Activated T-cell treated with anti-CD3 and anti-CD28 coated beads, Interleukin-2, amount 50 U/mL, for 4 hours (primary cell): ENCODE measurements around the gene LRTM2. TPM values are rescaled to one million over a fixed set of nuclear protein-coding genes. Genes with fewer than 3 reads are reported as not detected.

ENCODE experiments used
- ATAC-seq, 2 donors: fragments of 200-7000 bp; cut with Tn5 transposase; one replicate each; pipeline ENCODE4 v1.10.0; 2021
- DNase-seq: peaks from one replicate; pipeline ENCODE4 v3.0.0-alpha.2; 2020
- H3K27me3 Mint-ChIP-seq: one replicate; pipeline ENCODE4 v1.8.0; 2021; ENCODE audit warnings: low read depth, mixed read lengths
- H3K36me3 Mint-ChIP-seq: one replicate; pipeline ENCODE4 v1.8.0; 2022; ENCODE audit warnings: mixed read lengths; ENCODE audit not compliant: insufficient read depth
- H3K4me1 Mint-ChIP-seq: one replicate; pipeline ENCODE4 v1.8.0; 2021; ENCODE audit warnings: low read depth, mixed read lengths
- H3K4me3 Mint-ChIP-seq: one replicate; pipeline ENCODE4 v1.8.0; 2021; ENCODE audit warnings: mild to moderate bottlenecking, moderate library complexity, mixed read lengths
- H3K9me3 Mint-ChIP-seq: one replicate; pipeline ENCODE4 v1.8.0; 2021; ENCODE audit warnings: mixed read lengths
- total RNA-seq, 3 donors: library from RNA; stranded (reverse); gene quantifications; one replicate each; pipeline ENCODE4 v1.2.1, GENCODE V29; 2021

The LRTM2 gene
- total RNA-seq, 3 donors from 2014 or later = 0.08 to 0.34 (median 0.27) TPM

DNA sequence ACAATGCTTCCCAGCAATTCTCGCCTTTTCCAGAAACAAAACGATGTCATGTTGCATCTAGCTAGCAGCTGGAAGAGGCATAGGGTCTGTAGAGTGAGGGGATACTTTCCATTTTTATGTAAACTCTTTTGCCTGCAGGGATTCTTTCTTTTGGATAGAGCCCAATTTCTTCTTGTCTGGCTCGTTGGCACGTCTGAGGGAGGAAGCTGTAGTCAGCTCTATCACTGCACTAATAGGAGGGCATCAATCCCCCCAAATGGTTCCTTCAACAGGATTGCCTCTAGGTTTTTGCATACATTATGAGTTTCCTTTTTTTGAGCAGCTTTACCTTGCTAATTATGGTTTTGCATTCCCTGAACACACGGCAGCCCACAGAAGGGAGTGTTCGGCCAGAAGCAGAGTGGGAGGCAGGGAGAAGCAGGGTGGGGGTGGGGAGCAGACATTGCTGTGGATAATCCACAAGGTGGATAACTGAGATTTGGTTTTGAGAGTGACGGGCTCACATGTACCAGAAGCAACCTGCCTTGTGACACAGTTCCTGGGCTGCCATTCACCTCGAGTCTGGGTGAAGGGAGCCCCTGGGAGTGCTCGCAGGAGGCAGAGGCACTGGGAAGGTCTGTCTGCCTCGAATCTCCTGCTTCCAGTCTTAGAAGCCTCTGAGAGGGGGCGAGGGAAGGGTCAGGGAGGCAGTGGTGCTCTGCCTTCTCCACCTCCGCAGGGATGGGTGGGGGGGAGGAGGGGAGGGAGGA lies 24.5 kb downstream of the LRTM2 start:
- Mint-ChIP-seq H3K9me3 (no peaks in the 10 kb centered on the region), H3K36me3 (no peaks in the 10 kb centered on the region), H3K4me1 (no peaks in the 10 kb centered on the region), H3K4me3 (no peak overlapping the region), H3K27me3 (peaks cover 5% of the 10 kb centered on the region)
- DNase-seq (no peak), ATAC-seq (no peak)

DNA sequence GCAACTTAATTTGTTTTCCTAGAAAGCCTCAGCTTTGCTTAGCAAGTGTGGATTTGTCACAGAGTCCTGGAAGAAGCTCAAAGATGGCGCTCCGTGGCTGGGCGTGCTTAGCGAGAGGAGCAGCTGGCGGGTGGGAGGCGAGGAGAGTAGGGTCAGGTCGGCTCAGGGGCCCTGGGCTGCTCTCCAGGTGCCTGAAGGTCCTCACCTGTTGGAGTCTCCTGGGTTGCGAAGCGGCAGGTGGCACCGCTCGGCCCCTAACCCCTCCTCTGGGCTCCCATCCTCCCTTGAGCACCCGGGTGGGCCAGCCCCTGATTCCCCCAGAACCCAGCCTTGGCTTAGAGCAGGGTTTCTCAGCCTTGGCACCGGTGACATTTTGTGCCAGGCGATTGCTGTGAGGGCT lies 25.1 kb downstream of the LRTM2 start:
- ATAC-seq (no peak), DNase-seq (no peak)
- Mint-ChIP-seq H3K4me3 (no peak overlapping the region), H3K36me3 (no peaks in the 10 kb centered on the region), H3K27me3 (peaks cover 5% of the 10 kb centered on the region), H3K9me3 (no peaks in the 10 kb centered on the region), H3K4me1 (no peaks in the 10 kb centered on the region)

DNA sequence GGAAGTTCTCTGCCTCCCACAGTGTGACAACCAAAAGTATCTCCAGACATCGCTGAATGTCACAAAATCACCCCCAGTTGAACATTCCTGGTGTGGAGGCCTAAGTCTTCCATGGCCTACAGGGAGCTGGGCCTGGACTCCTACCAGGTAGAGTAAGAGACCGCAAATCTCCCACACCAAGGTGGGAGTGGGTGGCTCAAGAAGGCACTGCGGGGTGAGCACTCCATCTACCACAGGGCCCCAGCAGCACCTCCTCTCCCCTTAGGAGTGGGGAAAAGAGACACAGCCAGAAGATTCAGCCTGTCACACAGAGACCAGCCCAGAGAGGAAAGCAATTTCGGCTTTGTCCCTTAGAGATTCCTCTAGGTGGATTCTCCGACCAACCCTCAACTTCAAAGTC lies 25.5 kb downstream of the LRTM2 start:
- H3K36me3 Mint-ChIP-seq = no peaks in the 10 kb centered on the region
- no peaks in the 10 kb centered on the region for H3K9me3 Mint-ChIP-seq
- H3K4me3 Mint-ChIP-seq = no peak overlapping the region
- no peak for ATAC-seq
- H3K27me3 Mint-ChIP-seq = peaks cover 5% of the 10 kb centered on the region
- no peaks in the 10 kb centered on the region for H3K4me1 Mint-ChIP-seq
- no peak for DNase-seq

DNA sequence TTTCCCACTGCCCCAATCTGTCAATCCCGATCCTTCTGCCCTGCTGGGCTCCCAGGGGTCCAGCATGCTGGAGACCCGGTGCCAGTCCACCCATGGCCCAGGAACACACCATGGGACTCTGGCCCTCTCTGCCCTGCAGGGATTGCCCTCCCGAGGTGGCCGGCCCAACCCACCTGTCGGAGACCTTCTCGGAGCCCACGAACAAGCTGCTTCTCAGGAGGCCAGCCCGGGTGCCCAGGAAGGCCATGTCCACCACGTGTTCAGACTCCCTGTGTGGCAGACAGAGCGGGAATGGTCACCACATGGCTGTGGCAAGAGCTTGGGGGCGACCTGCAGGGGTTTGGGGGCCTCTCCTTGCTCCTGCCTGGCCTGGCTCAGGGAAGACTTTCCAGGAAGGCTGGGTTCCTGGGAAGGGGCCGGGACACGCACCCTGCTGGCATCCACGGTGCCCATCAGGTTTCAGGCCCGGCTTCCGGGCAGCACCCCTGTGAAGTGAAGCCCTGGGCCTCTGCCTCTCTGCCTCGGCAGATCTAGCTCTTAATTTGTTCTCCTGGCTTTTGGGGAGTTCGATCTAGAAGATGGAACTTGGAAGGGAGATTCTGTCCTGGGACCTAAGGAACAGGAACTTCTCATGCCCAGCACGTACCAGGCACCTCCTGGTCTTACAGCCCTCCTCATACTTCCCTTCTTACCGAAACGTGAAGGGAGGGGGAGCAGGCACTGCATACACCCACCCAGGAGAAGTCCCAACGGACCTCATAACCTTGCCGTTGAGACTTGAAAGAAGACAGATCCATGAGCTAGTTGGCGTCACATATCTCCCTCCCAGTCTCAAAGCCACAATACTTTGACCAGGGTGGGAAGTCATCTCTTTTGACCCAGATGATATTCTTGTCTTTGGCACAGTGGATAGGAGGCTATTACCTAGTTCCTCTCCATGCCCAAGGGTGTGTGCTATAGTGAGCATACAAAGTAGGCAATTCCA lies 26.3 kb downstream of the LRTM2 start:
- no peak for DNase-seq
- peaks cover 2% of the 10 kb centered on the region for H3K4me1 Mint-ChIP-seq
- ATAC-seq = no peak
- H3K36me3 Mint-ChIP-seq = no peaks in the 10 kb centered on the region
- H3K4me3 Mint-ChIP-seq = no peak overlapping the region
- H3K27me3 Mint-ChIP-seq = peaks cover 5% of the 10 kb centered on the region
- H3K9me3 Mint-ChIP-seq = no peaks in the 10 kb centered on the region

DNA sequence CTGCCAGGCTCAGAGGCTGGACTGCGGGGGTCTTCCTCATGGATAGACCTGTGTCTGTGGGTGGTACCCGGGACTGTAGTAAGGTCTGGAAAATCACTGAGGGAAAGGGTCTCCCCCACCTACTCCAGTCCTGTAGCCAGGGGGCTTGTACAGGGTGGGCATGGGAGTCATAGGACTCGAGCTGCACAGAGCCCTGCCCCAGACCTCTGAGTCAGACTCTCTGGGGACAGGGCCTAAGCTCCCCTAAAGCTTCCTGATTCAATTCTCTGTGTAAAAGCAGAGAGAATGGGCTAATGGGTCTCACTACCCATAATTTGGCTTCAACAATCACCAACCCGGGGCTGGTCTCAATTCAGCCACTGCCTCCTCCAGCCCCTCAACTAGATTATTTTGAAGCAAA lies 27.0 kb downstream of the LRTM2 start:
- no peaks in the 10 kb centered on the region for H3K9me3 Mint-ChIP-seq
- H3K27me3 Mint-ChIP-seq = peaks cover 5% of the 10 kb centered on the region
- DNase-seq (no peak), ATAC-seq (no peak)
- no peaks in the 10 kb centered on the region for H3K36me3 Mint-ChIP-seq
- peaks cover 2% of the 10 kb centered on the region for H3K4me1 Mint-ChIP-seq
- H3K4me3 Mint-ChIP-seq = no peak overlapping the region

DNA sequence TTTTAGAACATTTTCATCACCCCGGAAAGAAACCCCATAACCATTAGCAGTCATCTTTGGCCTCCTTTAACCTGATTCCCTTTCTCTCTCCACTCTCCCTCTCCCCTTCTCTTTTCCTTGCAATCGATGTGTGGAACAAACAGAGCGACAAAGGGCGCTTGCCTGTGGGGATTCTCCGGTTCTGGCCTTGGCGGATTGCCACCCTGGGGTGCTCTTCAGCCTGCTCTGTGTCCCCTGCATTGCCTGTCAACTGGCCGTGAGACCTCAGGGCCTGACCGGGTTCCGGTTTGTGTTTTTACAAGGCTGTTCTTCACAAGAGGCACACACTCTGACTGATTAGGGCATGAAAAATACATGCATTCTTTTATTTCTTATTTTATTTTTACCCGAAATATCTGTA lies 27.8 kb downstream of the LRTM2 start:
- no peaks in the 10 kb centered on the region for H3K36me3 Mint-ChIP-seq
- peaks cover 2% of the 10 kb centered on the region for H3K4me1 Mint-ChIP-seq
- no peaks in the 10 kb centered on the region for H3K9me3 Mint-ChIP-seq
- ATAC-seq (no peak), DNase-seq (no peak)
- peaks cover 5% of the 10 kb centered on the region for H3K27me3 Mint-ChIP-seq
- no peak overlapping the region for H3K4me3 Mint-ChIP-seq

DNA sequence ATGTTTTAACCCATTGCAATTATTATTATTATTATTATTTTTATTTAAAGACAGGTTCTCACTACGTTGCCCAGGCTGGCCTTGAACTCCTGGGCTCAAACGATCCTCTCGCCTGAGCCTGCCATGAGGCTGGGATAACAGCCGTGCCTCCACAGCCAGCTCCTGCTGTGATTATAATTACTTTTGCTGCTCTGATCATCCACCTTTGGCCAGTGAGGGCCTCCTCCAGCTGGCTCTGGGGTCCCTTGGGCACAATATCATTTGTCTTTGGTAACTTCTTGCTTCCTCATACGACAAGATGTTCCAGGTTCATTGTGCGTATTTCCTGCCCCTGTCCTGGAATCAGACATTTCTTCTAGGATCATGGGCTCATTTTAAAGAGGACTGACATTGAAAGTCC lies 28.4 kb downstream of the LRTM2 start:
- no peaks in the 10 kb centered on the region for H3K9me3 Mint-ChIP-seq
- peaks cover 2% of the 10 kb centered on the region for H3K4me1 Mint-ChIP-seq
- no peak overlapping the region for H3K4me3 Mint-ChIP-seq
- no peaks in the 10 kb centered on the region for H3K36me3 Mint-ChIP-seq
- DNase-seq (no peak), ATAC-seq (no peak)
- H3K27me3 Mint-ChIP-seq = peaks cover 5% of the 10 kb centered on the region

- ATAC-seq (no peak), DNase-seq (no peak)
- H3K27me3 Mint-ChIP-seq = peaks cover 2% of the 10 kb centered on the region
- no peaks in the 10 kb centered on the region for H3K36me3 Mint-ChIP-seq
- H3K4me1 Mint-ChIP-seq = peaks cover 5% of the 10 kb centered on the region
- H3K4me3 Mint-ChIP-seq = no peak overlapping the region
- no peaks in the 10 kb centered on the region for H3K9me3 Mint-ChIP-seq
Observed at GRCh38 chr12:1851151-1851701, 30.9 kb downstream of the LRTM2 start.

- no peak overlapping the region for H3K4me3 Mint-ChIP-seq
- no peak for DNase-seq
- H3K36me3 Mint-ChIP-seq = no peaks in the 10 kb centered on the region
- H3K4me1 Mint-ChIP-seq = peaks cover 5% of the 10 kb centered on the region
- no peak for ATAC-seq
- no peaks in the 10 kb centered on the region for H3K27me3 Mint-ChIP-seq
- H3K9me3 Mint-ChIP-seq = no peaks in the 10 kb centered on the region
Observed at GRCh38 chr12:1852076-1852475, 31.7 kb downstream of the LRTM2 start.

GRCh38 chr12:1853716-1854115 lies 33.4 kb downstream of the LRTM2 start:
- H3K9me3 Mint-ChIP-seq = no peaks in the 10 kb centered on the region

GRCh38 chr12:1855241-1855640 lies 34.9 kb downstream of the LRTM2 start:
- Mint-ChIP-seq H3K9me3 (no peaks in the 10 kb centered on the region), H3K36me3 (no peaks in the 10 kb centered on the region), H3K4me1 (peaks cover 5% of the 10 kb centered on the region), H3K27me3 (peaks cover 2% of the 10 kb centered on the region), H3K4me3 (no peak overlapping the region)
- ATAC-seq = no peak
- no peak for DNase-seq

More at GRCh38 chr12:1853716-1854115, 33.4 kb downstream of the LRTM2 start:
- DNase-seq = no peak
- Mint-ChIP-seq H3K27me3 (no peaks in the 10 kb centered on the region), H3K4me1 (peaks cover 5% of the 10 kb centered on the region), H3K36me3 (no peaks in the 10 kb centered on the region), H3K4me3 (no peak overlapping the region)
- no peak for ATAC-seq

DNA sequence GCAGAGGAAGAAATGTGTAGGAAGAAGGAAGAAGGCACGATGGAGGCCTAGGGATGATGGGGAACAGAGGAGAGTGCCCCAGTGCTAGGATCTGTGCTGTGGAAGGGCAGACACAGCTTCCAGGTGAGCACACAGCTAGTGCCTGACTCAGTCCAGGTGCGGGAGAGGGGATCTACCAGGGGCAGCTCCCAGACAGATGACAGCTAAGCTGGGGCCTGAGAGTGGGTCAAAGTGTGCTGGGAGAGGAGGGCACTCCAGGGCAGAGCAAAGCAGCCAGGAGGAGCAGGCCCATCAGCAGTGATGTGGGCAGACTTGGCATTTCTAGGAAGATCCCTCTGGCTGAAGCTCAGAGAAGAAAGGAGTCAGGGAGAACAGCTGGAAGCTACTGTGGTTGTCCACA lies 36.7 kb downstream of the LRTM2 start:
- DNase-seq = no peak
- ATAC-seq = no peak
- peaks cover 3% of the 10 kb centered on the region for H3K4me1 Mint-ChIP-seq

DNA sequence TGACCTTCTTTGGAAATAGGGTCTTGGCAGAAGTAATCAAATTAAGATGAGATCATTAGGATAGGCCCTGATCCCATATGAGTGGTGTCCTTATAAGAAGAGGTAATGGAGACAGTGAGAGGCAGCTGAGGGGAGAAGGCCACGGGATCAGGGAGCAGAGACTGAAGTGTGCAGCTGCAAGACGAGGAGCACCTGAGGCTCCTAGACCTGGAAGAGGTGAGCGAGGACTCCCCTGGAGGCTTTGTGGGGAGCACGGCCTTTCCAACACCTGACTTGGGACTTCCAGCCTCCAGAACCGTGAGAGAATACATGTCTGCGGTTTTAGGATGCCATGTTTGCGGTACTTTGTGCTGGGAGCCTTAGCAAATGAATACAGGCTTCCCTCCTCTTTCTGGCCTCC lies 37.5 kb downstream of the LRTM2 start:
- ATAC-seq = no peak
- Mint-ChIP-seq H3K27me3 (peaks cover 2% of the 10 kb centered on the region), H3K4me1 (peaks cover 3% of the 10 kb centered on the region), H3K4me3 (no peak overlapping the region), H3K9me3 (no peaks in the 10 kb centered on the region), H3K36me3 (no peaks in the 10 kb centered on the region)
- DNase-seq = no peak

More for the DNA sequence above, 36.7 kb downstream of the LRTM2 start:
- Mint-ChIP-seq H3K9me3 (no peaks in the 10 kb centered on the region), H3K36me3 (no peaks in the 10 kb centered on the region), H3K27me3 (peaks cover 2% of the 10 kb centered on the region), H3K4me3 (no peak overlapping the region)

DNA sequence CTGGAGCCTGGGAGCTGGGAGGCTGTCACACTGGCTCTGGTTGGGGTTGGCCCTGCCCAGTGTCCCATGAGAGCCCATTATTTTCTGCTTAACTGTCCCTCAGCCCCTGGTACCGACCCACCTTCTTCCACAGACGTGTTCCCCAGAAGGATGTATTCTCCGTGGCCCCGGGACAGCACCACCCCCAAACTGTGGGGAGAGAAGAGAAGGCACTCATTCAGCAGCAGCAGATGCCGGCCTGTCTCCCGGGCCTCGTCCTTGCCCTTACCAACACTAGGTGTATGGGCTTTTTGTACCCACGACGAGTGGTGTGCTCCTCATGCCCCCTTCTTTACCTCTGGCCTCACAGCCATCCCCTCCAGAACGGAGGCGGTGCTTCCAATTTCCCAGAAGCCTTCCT lies 38.1 kb downstream of the LRTM2 start:
- no peaks in the 10 kb centered on the region for H3K36me3 Mint-ChIP-seq
- H3K4me3 Mint-ChIP-seq = no peak overlapping the region
- DNase-seq (no peak), ATAC-seq (no peak)
- H3K4me1 Mint-ChIP-seq = peaks cover 3% of the 10 kb centered on the region
- peaks cover 2% of the 10 kb centered on the region for H3K27me3 Mint-ChIP-seq
- no peaks in the 10 kb centered on the region for H3K9me3 Mint-ChIP-seq
